ENCODE measurements around the gene FBXW12. TPM values are rescaled to one million over a fixed set of nuclear protein-coding genes. Genes with fewer than 3 reads are reported as not detected.

The FBXW12 gene
- total and polyA plus RNA-seq, 2 donors (not counting 1 experiment from before 2014, with no cell fraction given): not detected

Small RNA genes lying within 50 kb of the gene (small RNA-seq; reads per million reads assigned to genes)
- not detected for gene RN7SL321P (ENCODE audit: insufficient read length, low read depth, low replicate concordance)

Other genes with a start within 250 kb of the FBXW12 start
- gene CDC25A, start 183.8 kb upstream of the FBXW12 start, total RNA-seq: 0.07 and 0.53 TPM in 2 replicates
- 0.22 and 0.27 TPM in 2 replicates for gene CDC25A, start 183.8 kb upstream of the FBXW12 start, polyA plus RNA-seq
- gene CAMP, start 148.7 kb upstream of the FBXW12 start, total RNA-seq: not detected in 2 replicates
- 0.22 and 0.30 TPM in 2 replicates for gene CAMP, start 148.7 kb upstream of the FBXW12 start, polyA plus RNA-seq
- gene ZNF589, start 131.1 kb upstream of the FBXW12 start, total RNA-seq: 29.8 and 34.7 TPM in 2 replicates
- 36.1 and 36.8 TPM in 2 replicates for gene ZNF589, start 131.1 kb upstream of the FBXW12 start, polyA plus RNA-seq
- 48.9 and 52.4 TPM in 2 replicates for gene NME6, start 70.9 kb upstream of the FBXW12 start, total RNA-seq
- gene NME6, start 70.9 kb upstream of the FBXW12 start, polyA plus RNA-seq: 14.4 and 17.9 TPM in 2 replicates
- gene SPINK8, start 38.6 kb upstream of the FBXW12 start, total RNA-seq: not detected in 2 replicates
- not detected in 2 replicates for gene SPINK8, start 38.6 kb upstream of the FBXW12 start, polyA plus RNA-seq
- gene PLXNB1, start 57.9 kb downstream of the FBXW12 start, total RNA-seq: 3.9 and 5.0 TPM in 2 replicates
- 0.95 and 1.6 TPM in 2 replicates for gene PLXNB1, start 57.9 kb downstream of the FBXW12 start, polyA plus RNA-seq
- gene CCDC51, start 67.9 kb downstream of the FBXW12 start, total RNA-seq: 5.0 and 6.2 TPM in 2 replicates
- 4.5 and 5.9 TPM in 2 replicates for gene CCDC51, start 67.9 kb downstream of the FBXW12 start, polyA plus RNA-seq
- 185 and 194 TPM in 2 replicates for gene TMA7, start 68.0 kb downstream of the FBXW12 start, total RNA-seq
- gene TMA7, start 68.0 kb downstream of the FBXW12 start, polyA plus RNA-seq: 169 and 191 TPM in 2 replicates
- gene ATRIP, start 74.5 kb downstream of the FBXW12 start, total RNA-seq: 11.6 and 14.3 TPM in 2 replicates
- 10.5 and 12.6 TPM in 2 replicates for gene ATRIP, start 74.5 kb downstream of the FBXW12 start, polyA plus RNA-seq
- gene SHISA5, start 132.0 kb downstream of the FBXW12 start, total RNA-seq: 145 and 147 TPM in 2 replicates
- gene SHISA5, start 132.0 kb downstream of the FBXW12 start, polyA plus RNA-seq: 133 and 183 TPM in 2 replicates
- gene PFKFB4, start 184.6 kb downstream of the FBXW12 start, total RNA-seq: 3.2 and 3.3 TPM in 2 replicates
- gene PFKFB4, start 184.6 kb downstream of the FBXW12 start, polyA plus RNA-seq: 1.3 and 1.7 TPM in 2 replicates
- gene UCN2, start 191.6 kb downstream of the FBXW12 start, total RNA-seq: not detected in 2 replicates
- not detected in 2 replicates for gene UCN2, start 191.6 kb downstream of the FBXW12 start, polyA plus RNA-seq
- gene COL7A1, start 223.1 kb downstream of the FBXW12 start, total RNA-seq: 2.1 and 3.3 TPM in 2 replicates
- 0.75 and 2.9 TPM in 2 replicates for gene COL7A1, start 223.1 kb downstream of the FBXW12 start, polyA plus RNA-seq
- 98.9 and 99.9 TPM in 2 replicates for gene UQCRC1, start 237.4 kb downstream of the FBXW12 start, total RNA-seq
- gene UQCRC1, start 237.4 kb downstream of the FBXW12 start, polyA plus RNA-seq: 132 and 195 TPM in 2 replicates
- not detected in 2 replicates for gene TMEM89, start 249.6 kb downstream of the FBXW12 start, total RNA-seq
- gene TMEM89, start 249.6 kb downstream of the FBXW12 start, polyA plus RNA-seq: not detected in 2 replicates

All from B cell (primary cell).